Fibroblast of villous mesenchyme (primary cell): Measurements from ENCODE around the gene GOLGA6L6. TPM values are rescaled to one million over a fixed set of nuclear protein-coding genes. Genes with fewer than 3 reads are reported as not detected.

Experiments
- small RNA-seq: library from RNA; depleted of rRNA; stranded (forward); fragments of <200 nt; gene quantifications from one replicate; pipeline ENCODE3, GENCODE V24; 2012
- total RNA-seq: library from RNA; depleted of rRNA; stranded (reverse); fragments of >200 nt; gene quantifications from 2 replicates; pipeline ENCODE4 v1.2.3, GENCODE V29; 2012

The GOLGA6L6 gene
- total RNA-seq, 1 donor, result not detected

Small RNA genes lying within 50 kb of the gene (small RNA-seq; reads per million reads assigned to genes)
- gene RN7SL759P, result not detected
